ACC112 (cell line): Measurements from ENCODE around the gene CCHCR1.
"Not testable (repeated sequence)": the region's sequence is repeated elsewhere in the genome, so short reads cannot be mapped to it uniquely, and the experiment has no call there.

Source experiments
- H2AFZ ChIP-seq: fragments of 200-600 bp; sonication (generic); one replicate; pipeline ENCODE4 v1.6.0; 2017; ENCODE audit warnings: antibody characterized with exemption, low read length; ENCODE audit not compliant: unreplicated experiment
- H3K27ac ChIP-seq: fragments of 200-600 bp; sonication (generic); 2 replicates; pipeline ENCODE4 v1.5.1; 2014; ENCODE audit warnings: low read depth, mild to moderate bottlenecking, antibody characterized with exemption, low read length, moderate library complexity
- H3K27me3 ChIP-seq: fragments of 200-600 bp; sonication (generic); 2 replicates; pipeline ENCODE4 v1.6.1; 2014; ENCODE audit warnings: mild to moderate bottlenecking, antibody characterized with exemption, low read length, moderate library complexity, mixed read lengths; ENCODE audit not compliant: insufficient read depth
- H3K36me3 ChIP-seq: fragments of 200-600 bp; sonication (generic); 2 replicates; pipeline ENCODE4 v1.6.1; 2016; ENCODE audit warnings: mild to moderate bottlenecking, antibody characterized with exemption, low read length, moderate library complexity, mixed read lengths; ENCODE audit not compliant: insufficient read depth
- H3K4me1 ChIP-seq: fragments of 200-600 bp; sonication (generic); one replicate; pipeline ENCODE4 v1.6.1; 2016; ENCODE audit warnings: low read length, mixed read lengths; ENCODE audit not compliant: insufficient read depth, unreplicated experiment, control insufficient read depth
- H3K4me3 ChIP-seq: fragments of 200-600 bp; sonication (generic); 2 replicates; pipeline ENCODE4 v1.5.1; 2014; ENCODE audit warnings: mild to moderate bottlenecking, low read depth, low read length
- H3K79me2 ChIP-seq: fragments of 200-600 bp; sonication (generic); one replicate; pipeline ENCODE4 v1.6.0; 2016; ENCODE audit warnings: low read length; ENCODE audit not compliant: control insufficient read depth, unreplicated experiment, insufficient read depth

Gene CCHCR1, protein sequence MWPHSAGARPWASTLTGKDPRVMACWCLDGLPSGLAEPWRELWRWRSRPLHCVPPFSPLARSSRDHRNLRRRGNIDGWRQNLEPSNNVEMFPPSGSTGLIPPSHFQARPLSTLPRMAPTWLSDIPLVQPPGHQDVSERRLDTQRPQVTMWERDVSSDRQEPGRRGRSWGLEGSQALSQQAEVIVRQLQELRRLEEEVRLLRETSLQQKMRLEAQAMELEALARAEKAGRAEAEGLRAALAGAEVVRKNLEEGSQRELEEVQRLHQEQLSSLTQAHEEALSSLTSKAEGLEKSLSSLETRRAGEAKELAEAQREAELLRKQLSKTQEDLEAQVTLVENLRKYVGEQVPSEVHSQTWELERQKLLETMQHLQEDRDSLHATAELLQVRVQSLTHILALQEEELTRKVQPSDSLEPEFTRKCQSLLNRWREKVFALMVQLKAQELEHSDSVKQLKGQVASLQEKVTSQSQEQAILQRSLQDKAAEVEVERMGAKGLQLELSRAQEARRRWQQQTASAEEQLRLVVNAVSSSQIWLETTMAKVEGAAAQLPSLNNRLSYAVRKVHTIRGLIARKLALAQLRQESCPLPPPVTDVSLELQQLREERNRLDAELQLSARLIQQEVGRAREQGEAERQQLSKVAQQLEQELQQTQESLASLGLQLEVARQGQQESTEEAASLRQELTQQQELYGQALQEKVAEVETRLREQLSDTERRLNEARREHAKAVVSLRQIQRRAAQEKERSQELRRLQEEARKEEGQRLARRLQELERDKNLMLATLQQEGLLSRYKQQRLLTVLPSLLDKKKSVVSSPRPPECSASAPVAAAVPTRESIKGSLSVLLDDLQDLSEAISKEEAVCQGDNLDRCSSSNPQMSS

DNA sequence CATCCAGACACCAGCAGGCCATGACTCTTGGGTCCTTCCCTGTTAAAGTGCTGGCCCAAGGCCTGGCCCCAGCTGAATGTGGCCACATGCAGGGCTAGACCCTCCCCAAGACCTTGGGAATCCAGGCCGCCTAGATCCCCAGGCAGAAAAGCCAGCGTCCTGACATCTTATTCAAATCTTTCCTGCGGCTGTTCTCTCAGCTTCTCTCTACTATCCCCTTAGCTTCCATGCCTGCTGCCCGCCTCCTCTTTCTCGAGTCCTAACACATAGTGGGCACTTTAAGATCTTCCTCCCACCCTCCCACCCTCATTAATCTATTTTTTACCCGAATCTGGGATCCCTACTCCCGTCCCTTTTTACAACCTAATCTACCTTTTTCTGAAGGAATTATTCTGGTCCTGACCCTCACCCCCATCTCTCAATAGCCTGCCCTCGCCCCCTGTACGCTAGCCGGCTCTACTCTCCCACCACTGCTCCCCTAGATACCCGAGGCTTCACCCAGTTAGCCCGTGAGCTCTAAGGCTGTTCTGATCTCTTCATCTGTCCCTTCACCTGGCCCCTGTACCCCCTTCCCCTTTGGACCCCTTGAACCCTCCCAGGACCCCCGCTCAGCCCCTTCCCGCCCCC, at the start of gene CCHCR1:
TSS of gene CCHCR1 (minus strand) at position 290 of the 627 bp plus-strand sequence. CDS start at position 88, 202 bp downstream.
- H3K27ac ChIP-seq, result peak within 1 kb of the TSS; percentile 30
- no peaks in the 10 kb centered on the region for H3K27me3 ChIP-seq
- peak within 1 kb of the TSS; percentile 52 for H2AFZ ChIP-seq
- peak within 1 kb of the TSS; percentile 92 for H3K4me3 ChIP-seq
- H3K4me1 ChIP-seq, result peaks cover 20% of the 10 kb centered on the region
- peaks cover 17% of the 10 kb centered on the region; the same call in 1 of the 2 replicates for H3K36me3 ChIP-seq
- H3K79me2 ChIP-seq, result peaks cover 18% of the 10 kb centered on the region

DNA sequence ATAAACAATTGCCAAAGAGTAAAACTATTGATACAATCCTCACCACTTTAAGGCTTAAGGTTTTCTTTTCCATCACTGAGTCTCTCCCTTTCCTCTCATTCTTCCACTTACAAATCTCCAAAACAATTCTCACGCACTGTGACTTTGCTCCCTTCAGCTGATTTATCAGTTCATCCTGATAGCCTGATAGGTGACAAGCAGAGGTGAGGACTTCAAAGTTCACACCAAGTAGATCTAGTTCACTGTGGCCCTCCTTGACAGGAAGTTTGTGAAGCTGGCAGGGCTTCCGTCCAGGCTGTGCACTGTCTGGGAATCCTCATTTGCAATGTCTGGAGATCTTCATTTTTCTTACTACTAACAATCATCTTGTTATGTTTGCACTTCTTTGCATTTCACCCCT, 48.0 kb upstream of the CCHCR1 start:
- Histone ChIP-seq H2AFZ (no peak overlapping the region), H3K36me3 (peaks cover 4% of the 10 kb centered on the region; the same call in 1 of the 2 replicates), H3K27ac (no peak overlapping the region), H3K27me3 (no peaks in the 10 kb centered on the region), H3K79me2 (no peaks in the 10 kb centered on the region), H3K4me1 (peaks cover 19% of the 10 kb centered on the region), H3K4me3 (no peak overlapping the region)

DNA sequence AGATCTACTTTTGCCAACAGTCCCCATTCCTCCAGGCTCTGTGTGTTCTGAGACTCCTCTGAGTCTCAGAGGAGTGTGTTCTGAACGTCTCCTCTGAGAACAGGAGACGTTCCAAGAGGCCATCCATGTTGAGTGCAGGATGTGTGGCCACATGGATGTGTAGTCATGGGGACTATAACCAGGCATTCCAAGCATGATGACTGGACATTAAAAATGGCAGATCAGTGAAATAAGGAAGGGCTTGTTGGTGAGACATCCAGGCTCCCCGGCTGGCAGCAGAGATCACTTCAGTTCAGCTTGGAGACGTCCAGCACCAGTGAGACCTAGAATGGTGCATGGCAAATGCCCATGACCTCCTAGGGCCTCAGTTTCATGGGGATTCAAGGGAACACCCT, 47.1 kb upstream of the CCHCR1 start:
- Histone ChIP-seq H2AFZ (no peak overlapping the region), H3K79me2 (peaks cover 9% of the 10 kb centered on the region), H3K27me3 (no peaks in the 10 kb centered on the region), H3K27ac (peak overlapping the region; percentile 87; the same call in 1 of the 2 replicates), H3K4me1 (peaks cover 19% of the 10 kb centered on the region), H3K36me3 (peaks cover 10% of the 10 kb centered on the region; the same call in 1 of the 2 replicates), H3K4me3 (peak overlapping the region; percentile 76; the same call in 1 of the 2 replicates)

DNA sequence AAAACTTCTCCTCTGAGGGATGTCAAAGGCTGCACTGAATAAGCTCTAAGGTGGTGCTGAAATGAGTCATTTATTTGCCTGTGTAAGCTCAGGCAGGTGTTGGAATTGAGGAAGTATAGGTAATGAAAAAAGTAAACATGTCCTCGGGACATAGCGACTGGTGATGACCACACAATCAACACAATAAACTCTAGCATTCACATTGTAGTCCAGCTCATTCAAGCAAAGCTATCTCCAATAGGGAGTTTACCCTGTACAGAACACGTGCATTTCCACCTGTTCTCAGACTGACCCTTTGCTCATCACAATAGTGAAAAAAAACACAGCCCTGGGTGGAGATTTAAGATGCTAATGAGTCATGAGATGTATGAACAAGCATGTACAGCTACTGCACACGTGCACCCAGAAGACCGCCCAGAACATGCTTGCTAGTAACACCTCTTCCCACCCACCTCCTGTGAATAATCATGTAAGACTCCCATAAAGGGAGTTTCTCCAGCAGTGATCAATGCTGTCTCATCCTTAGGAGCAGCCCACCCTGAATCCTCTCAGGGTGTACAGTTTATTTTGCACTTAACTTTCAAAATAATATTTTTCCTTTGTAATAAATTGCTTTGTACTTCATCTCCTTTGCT, 45.9 kb upstream of the CCHCR1 start:
- peaks cover 19% of the 10 kb centered on the region for H3K4me1 ChIP-seq
- peak overlapping the region; percentile 67 for H2AFZ ChIP-seq
- peak overlapping the region; percentile 76 for H3K4me3 ChIP-seq
- H3K27me3 ChIP-seq, result no peaks in the 10 kb centered on the region
- peaks cover 10% of the 10 kb centered on the region; the same call in 1 of the 2 replicates for H3K36me3 ChIP-seq
- peaks cover 20% of the 10 kb centered on the region for H3K79me2 ChIP-seq
- H3K27ac ChIP-seq, result peak overlapping the region; percentile 87

DNA sequence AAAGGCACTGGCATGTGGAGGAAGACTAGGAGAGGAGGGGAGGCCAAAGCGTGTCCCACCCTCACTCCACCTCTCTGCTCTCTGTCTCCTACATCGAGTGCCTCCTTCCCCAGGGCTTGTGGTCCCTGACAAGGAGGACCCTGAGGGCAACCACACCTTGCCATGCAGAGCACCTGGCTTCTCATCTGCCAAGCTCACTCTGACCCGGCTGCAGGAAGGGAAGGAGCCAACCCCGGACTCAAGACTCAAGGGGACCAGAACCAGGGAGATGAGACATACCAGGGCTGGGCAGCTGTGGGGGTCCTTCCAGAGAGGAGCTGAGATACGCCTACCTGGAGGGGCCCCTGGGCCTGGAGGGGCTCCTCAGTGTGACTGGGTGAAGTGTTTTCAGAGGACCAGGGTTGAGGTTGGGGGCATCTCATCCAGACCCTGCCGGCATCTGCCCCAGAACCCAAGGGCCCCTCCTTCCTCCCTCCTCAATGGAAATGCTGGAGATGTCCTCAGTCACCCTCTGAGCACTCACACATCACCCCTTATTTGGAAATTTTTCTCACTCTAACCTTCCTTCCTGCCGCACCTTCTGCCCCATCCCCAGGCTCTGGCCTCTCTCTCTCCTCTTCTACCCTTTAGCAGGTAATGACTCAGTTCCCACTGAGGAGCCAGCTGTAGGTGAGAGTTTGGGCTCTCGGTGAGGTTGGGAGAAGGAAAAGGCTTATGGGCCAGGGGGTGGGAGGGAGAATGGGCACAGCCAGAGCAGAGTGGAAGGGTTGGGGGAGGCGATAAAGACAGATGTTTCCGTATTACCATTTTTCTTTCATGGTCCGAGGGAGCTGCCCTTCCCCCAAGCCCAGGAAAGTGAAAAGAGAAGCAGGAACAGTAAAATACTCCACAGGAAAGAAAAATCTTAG, 44.9 kb upstream of the CCHCR1 start:
- no peak overlapping the region for H2AFZ ChIP-seq
- peak overlapping the region; percentile 87 for H3K27ac ChIP-seq
- H3K79me2 ChIP-seq, result peaks cover 21% of the 10 kb centered on the region

DNA sequence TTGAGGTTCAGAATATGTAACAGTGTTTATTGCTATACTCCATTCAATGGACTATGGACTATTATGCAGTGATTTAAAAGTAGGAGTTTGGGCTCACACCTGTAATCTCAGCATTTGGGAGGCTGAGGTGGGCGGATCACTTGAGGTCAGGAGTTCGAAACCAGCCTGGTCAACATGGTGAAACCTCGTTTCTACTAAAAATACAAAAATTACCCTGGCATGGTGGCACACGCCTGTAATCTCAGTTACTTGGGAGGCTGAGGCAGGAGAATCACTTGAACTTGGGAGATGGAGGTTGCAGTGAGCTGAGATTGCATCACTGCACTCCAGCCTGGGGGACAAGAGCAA, 41.5 kb upstream of the CCHCR1 start:
- not testable (repeated sequence) for H3K27ac ChIP-seq, H3K36me3 ChIP-seq, H2AFZ ChIP-seq, H3K27me3 ChIP-seq
- Histone ChIP-seq H3K79me2 (peaks cover 21% of the 10 kb centered on the region), H3K4me3 (peak overlapping the region; percentile 89; the same call in 1 of the 2 replicates), H3K4me1 (peaks cover 16% of the 10 kb centered on the region)

More for the DNA sequence above, 44.9 kb upstream of the CCHCR1 start:
- Histone ChIP-seq H3K36me3 (peaks cover 10% of the 10 kb centered on the region; the same call in 1 of the 2 replicates), H3K4me3 (no peak overlapping the region), H3K27me3 (no peaks in the 10 kb centered on the region), H3K4me1 (peaks cover 19% of the 10 kb centered on the region)

DNA sequence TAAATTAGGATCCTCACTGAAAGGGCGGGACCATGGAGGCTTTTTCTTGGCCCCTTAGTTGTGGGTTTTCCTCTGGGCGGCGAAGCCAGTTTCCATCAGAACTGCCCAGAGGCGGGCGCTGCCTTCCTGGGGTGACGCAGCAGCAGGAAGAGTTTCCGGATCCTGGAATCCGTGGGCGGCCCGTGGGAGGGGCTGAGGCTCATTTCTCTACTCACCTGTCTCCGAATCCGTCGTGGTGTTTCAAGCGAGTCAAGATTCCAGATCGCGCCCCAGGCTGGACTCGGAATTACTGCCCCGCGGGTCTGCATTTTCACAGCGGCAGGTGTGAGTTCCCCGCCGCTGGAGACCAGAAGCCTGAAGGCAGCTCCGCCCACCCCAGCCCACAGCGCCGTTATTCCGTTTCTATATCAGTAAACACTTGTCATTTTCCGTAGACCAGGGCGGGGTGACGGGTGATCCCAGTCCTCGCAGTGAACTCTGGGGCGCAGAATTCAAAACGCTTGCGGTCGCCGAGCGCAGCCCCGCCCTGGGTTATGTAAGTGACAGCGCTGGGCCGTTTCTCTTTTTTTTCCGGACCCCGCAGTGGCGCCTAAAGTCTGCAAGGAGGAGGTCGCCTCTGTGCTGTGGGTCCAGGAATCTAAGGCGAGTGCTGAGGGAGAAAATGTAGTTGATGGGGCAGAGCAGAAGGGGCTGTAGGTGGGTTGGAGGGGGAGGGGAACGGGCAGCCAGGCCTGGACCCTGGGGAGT, 40.1 kb upstream of the CCHCR1 start:
- Histone ChIP-seq H3K4me1 (peaks cover 6% of the 10 kb centered on the region), H3K79me2 (peaks cover 21% of the 10 kb centered on the region), H3K4me3 (peak overlapping the region; percentile 89), H3K27ac (peak overlapping the region; percentile 87), H2AFZ (peak overlapping the region; percentile 53), H3K36me3 (peaks cover 10% of the 10 kb centered on the region; the same call in 1 of the 2 replicates), H3K27me3 (no peaks in the 10 kb centered on the region)

DNA sequence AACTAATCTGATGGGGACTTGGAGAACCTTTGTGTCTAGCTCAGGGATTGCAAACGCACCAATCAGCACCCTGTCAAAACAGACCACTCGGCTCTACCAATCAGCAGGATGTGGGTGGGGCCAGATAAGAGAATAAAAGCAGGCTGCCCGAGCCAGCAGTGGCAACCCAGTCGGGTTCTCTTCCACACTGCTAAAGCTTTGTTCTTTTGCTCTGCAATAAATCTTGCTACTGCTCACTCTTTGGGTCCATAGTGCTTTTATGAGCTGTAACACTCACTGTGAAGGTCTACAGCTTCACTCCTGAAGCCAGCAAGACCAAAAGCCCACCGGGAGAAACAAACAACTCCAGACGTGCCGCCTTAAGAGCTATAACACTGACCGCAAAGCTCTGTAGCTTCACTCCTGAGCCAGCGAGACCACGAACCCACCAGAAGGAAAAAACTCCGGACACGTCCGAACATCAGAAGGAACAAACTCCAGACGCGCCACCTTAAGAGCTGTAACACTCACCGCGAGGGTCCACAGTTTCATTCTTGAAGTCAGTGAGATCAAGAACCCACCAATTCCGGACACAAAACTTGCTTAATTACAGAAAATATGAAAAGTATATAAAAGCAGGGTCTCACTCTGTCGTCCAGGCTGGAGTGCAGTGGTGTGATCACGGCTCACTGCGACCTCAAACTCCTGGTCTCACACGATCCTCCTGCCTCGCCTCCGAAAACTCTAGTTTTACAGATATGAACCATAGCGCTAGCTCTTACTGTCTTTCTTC, 38.8 kb upstream of the CCHCR1 start:
- Histone ChIP-seq H3K4me3 (peak overlapping the region; percentile 89), H3K79me2 (peaks cover 21% of the 10 kb centered on the region)
- not testable (repeated sequence) for H3K27me3 ChIP-seq, H3K36me3 ChIP-seq, H3K27ac ChIP-seq, H3K4me1 ChIP-seq, H2AFZ ChIP-seq
